Pancreas (tissue), 10 donors: ENCODE measurements around the gene RPL13. TPM values are rescaled to one million over a fixed set of nuclear protein-coding genes. Genes with fewer than 3 reads are reported as not detected.
A peak's percentile ranks its signal among the peaks of the same experiment; 100 is the strongest.
"Not testable (repeated sequence)": the region's sequence is repeated elsewhere in the genome, so short reads cannot be mapped to it uniquely, and the experiment has no call there.

ENCODE experiments used
- ATAC-seq, 4 donors: fragments of 200-7000 bp; cut with Tn5 transposase; one replicate each; pipeline versions ENCODE4 v1.8.0 to v1.9.1; 2020; ENCODE audit warnings: mild to moderate bottlenecking in 4 of 4, moderate library complexity in 4 of 4
- DNase-seq, 6 donors: peaks; one replicate each; pipeline ENCODE4 v3.0.0-alpha.2; 2020
- FAIRE-seq: peaks from 2 replicates; lab custom pipeline; 2012; peaks lifted over from hg19 to GRCh38; lab: Jason Lieb, UNC
- H3K27ac ChIP-seq, 4 donors: fragments of 200-600 bp; sonication (generic); 1 replicate in 3 of 4; 2 replicates in 1 of 4; pipeline versions ENCODE4 v1.5.0 to v1.8.0; 2020
- H3K27me3 ChIP-seq, 4 donors: fragments of 200-600 bp; one replicate each; pipeline ENCODE4 v1.8.0; 2021
- H3K36me3 ChIP-seq, 3 donors: fragments of 200-600 bp; sonication (generic) in 1 of 3; one replicate each; pipeline versions ENCODE4 v1.5.0 to v1.8.0; 2020 to 2021
- H3K4me1 ChIP-seq, 3 donors: fragments of 200-600 bp; one replicate each; pipeline ENCODE4 v1.8.0; 2021
- H3K4me3 ChIP-seq, 4 donors: fragments of 200-600 bp; sonication (generic) in 2 of 4; one replicate each; pipeline versions ENCODE4 v1.5.0 to v1.8.0; 2020 to 2021
- H3K9me3 ChIP-seq, 4 donors: fragments of 200-600 bp; one replicate each; pipeline ENCODE4 v1.8.0; 2021
- CTCF ChIP-seq, 4 donors: fragments of 200-600 bp; sonication (generic) in 3 of 4; IDR thresholded peaks; one replicate each; pipeline versions ENCODE4 v1.5.0 to v1.8.0; 2021; ENCODE audit warnings: antibody characterized with exemption in 4 of 4
- WGBS, 2 donors: extraction: QIAGEN DNeasy Blood & Tissue Kit; methylation state at CpG; one replicate each; pipeline ENCODE4 v1.1.7; 2013; 5-methylcytosine and 5-hydroxymethylcytosine counted together
- intact Hi-C, 3 donors: fragments of 100-400 bp; cut with DNase I; formaldehyde crosslinking; loops; one replicate each; pipeline versions ENCODE4 v1.11.1 to v1.14.2; 2022
- polyA plus RNA-seq, 2 donors: library from polyadenylated mRNA; stranded (reverse); fragments of 200-250 nt; gene quantifications; one replicate each; pipeline ENCODE4 v1.2.3, GENCODE V29; 2013
- total RNA-seq, 6 donors: library from RNA; stranded (reverse); fragmentation: NEBNext Ultra II Directional in 4 of 6; extraction: Animal tissue kit (Norgen Biotek cat#: 25700) in 4 of 6; gene quantifications; one replicate each; pipeline versions ENCODE4 v1.2.1 to v1.2.4, GENCODE V29; 2021 to 2023
- donor health status: healthy with polysubstance abuse.
- donor health status: DM: no; HTN: no; CAD: no; lungs with moderate emphysema.
- donor health status: DM: no; HTN: no; CAD: no.
- donor health status: control.
- donor health status: control.
- donor health status: Bipolar disorder and iron deficiency.
- donor health status: DM: yes; HTN: yes; CAD: no.
- donor health status: DM: no; HTN: no; CAD: no.
- donor health status: DM: no; HTN: no; CAD: no.
- donor health status: DM: yes; HTN: yes; CAD: no.

The RPL13 gene
- total and polyA plus RNA-seq, 8 donors, result 1,297 to 6,500 (median 2,093) TPM

- Histone ChIP-seq H3K27ac (no peak overlapping the region), H3K4me1 (peaks cover 5 to 10% (median 6%) of the 10 kb centered on the region in 3 donors), H3K4me3 (no peak overlapping the region), H3K36me3 (no peaks in the 10 kb centered on the region), H3K9me3 (no peaks in the 10 kb centered on the region), H3K27me3 (no peaks in the 10 kb centered on the region)
- no peak for ATAC-seq
- TF ChIP-seq CTCF (IDR thresholded peaks at IDR 0.05), result no peak
- no peak for DNase-seq
- FAIRE-seq, result no peak
- intact Hi-C loops, result no loop called here
- 67 to 69% methylated on average over 23 of the region's 23 CpGs for WGBS, 2 donors
These were observed 9.2 kb downstream of the RPL13 start for GRCh38 chr16:89569506-89570341.

- peaks cover 0 to 4% (median 0%) of the 10 kb centered on the region in 4 donors for H3K27me3 ChIP-seq
- WGBS, 2 donors, result 69 to 76% methylated on average over 23 to 30 of the region's 30 CpGs
These were observed 10.0 kb downstream of the RPL13 start for GRCh38 chr16:89570342-89570923.

GRCh38 chr16:89570983-89571598, 10.6 kb downstream of the RPL13 start:
- H3K27me3 ChIP-seq, H3K27ac ChIP-seq, H3K4me1 ChIP-seq, H3K9me3 ChIP-seq, ATAC-seq, H3K4me3 ChIP-seq, FAIRE-seq, DNase-seq, H3K36me3 ChIP-seq, intact Hi-C loops: not testable (repeated sequence)
- WGBS, 2 donors, result 80% methylated on average over 19 to 36 of the region's 36 CpGs

More at GRCh38 chr16:89570342-89570923, 10.0 kb downstream of the RPL13 start:
- no peaks in the 10 kb centered on the region for H3K9me3 ChIP-seq
- H3K4me1 ChIP-seq, result peaks cover 2 to 9% (median 5%) of the 10 kb centered on the region in 3 donors
- H3K36me3 ChIP-seq, result no peaks in the 10 kb centered on the region
- H3K4me3 ChIP-seq, result no peak overlapping the region
- ATAC-seq (no peak), DNase-seq (no peak), FAIRE-seq (no peak)
- TF ChIP-seq CTCF (IDR thresholded peaks at IDR 0.05), result no peak
- intact Hi-C loops, result no loop called here
- no peak overlapping the region for H3K27ac ChIP-seq

- intact Hi-C loops, result no loop called here
- 88 to 89% methylated on average over 18 of the region's 18 CpGs for WGBS, 2 donors
- no peak for FAIRE-seq
- peaks cover 0 to 7% (median 0%) of the 10 kb centered on the region in 3 donors for H3K4me1 ChIP-seq
- H3K27ac ChIP-seq, result no peak overlapping the region
- ATAC-seq, result no peak
- H3K36me3 ChIP-seq, result no peaks in the 10 kb centered on the region
- no peak for TF ChIP-seq CTCF (IDR thresholded peaks at IDR 0.05)
- no peak overlapping the region for H3K4me3 ChIP-seq
- H3K9me3 ChIP-seq, result no peaks in the 10 kb centered on the region
- DNase-seq, result no peak
- peaks cover 0 to 4% (median 0%) of the 10 kb centered on the region in 4 donors for H3K27me3 ChIP-seq
These were observed 11.2 kb downstream of the RPL13 start for GRCh38 chr16:89571636-89572035.

- Histone ChIP-seq H3K27me3 (peaks cover 0 to 4% (median 0%) of the 10 kb centered on the region in 4 donors), H3K27ac (no peak overlapping the region), H3K4me3 (no peak overlapping the region), H3K4me1 (peaks cover 0 to 7% (median 0%) of the 10 kb centered on the region in 3 donors), H3K9me3 (no peaks in the 10 kb centered on the region), H3K36me3 (no peaks in the 10 kb centered on the region)
- FAIRE-seq (no peak), DNase-seq (no peak), ATAC-seq (peak in 2 of 4 donors; percentile 17 to 30)
- intact Hi-C loops, result no loop called here
- 29 to 33% methylated on average over 14 of the region's 14 CpGs for WGBS, 2 donors
- TF ChIP-seq CTCF (IDR thresholded peaks at IDR 0.05), result no peak
These were observed 11.6 kb downstream of the RPL13 start for GRCh38 chr16:89572073-89572484.
